IMR-90 (cell line): ENCODE measurements around the gene CPD. TPM values are rescaled to one million over a fixed set of nuclear protein-coding genes. Genes with fewer than 3 reads are reported as not detected.

ENCODE experiments used
- ATAC-seq: fragments of 200-7000 bp; cut with Tn5 transposase; 2 replicates; pipeline ENCODE4 v1.9.1; 2020; ENCODE audit warnings: low read depth, mild to moderate bottlenecking, moderate library complexity
- BruUV-seq: library from RNA; stranded (reverse); fragments of 400-500 nt; replicated peaks from 2 replicates; lab custom pipeline; 2021; lab: Mats Ljungman, UMichigan
- CTCF ChIA-PET: fragments of 300-600 bp; formaldehyde crosslinking; extraction: SDS; loops from one replicate; lab custom pipeline; 2021; ENCODE audit warnings: antibody characterized with exemption; lab: Yijun Ruan, JAX
- POLR2A ChIA-PET: fragments of 300-600 bp; sonication (Branson Sonifier 250); formaldehyde crosslinking; loops from one replicate; lab custom pipeline; 2022; ENCODE audit warnings: antibody characterized with exemption; ENCODE audit not compliant: unreplicated experiment; lab: Charles Lee
- DNase-seq: peaks from one replicate; pipeline ENCODE4 v3.0.0; 2013
- H2AFZ ChIP-seq: replicated peaks from 2 replicates; pipeline ENCODE3; 2013; ENCODE audit warnings: low read length, mild to moderate bottlenecking; ENCODE audit not compliant: poor library complexity
- H2AK5ac ChIP-seq: 2 replicates; pipeline ENCODE4 v1.6.1; 2013; ENCODE audit warnings: low read depth, low read length, inconsistent platforms
- H2AK9ac ChIP-seq: replicated peaks from 2 replicates; pipeline ENCODE3; 2013; ENCODE audit warnings: mild to moderate bottlenecking, low read depth, low read length, moderate library complexity; ENCODE audit not compliant: poor library complexity
- H2BK120ac ChIP-seq: 2 replicates; pipeline ENCODE4 v1.6.1; 2013; ENCODE audit warnings: low read depth, low read length, inconsistent platforms
- H2BK15ac ChIP-seq: 3 replicates; pipeline ENCODE4 v1.6.1; 2013; ENCODE audit warnings: low read depth, low read length, inconsistent platforms
- H2BK20ac ChIP-seq: 2 replicates; pipeline ENCODE4 v1.6.1; 2013; ENCODE audit warnings: low read depth, mild to moderate bottlenecking, inconsistent platforms, low read length, moderate library complexity
- H2BK5ac ChIP-seq: 2 replicates; pipeline ENCODE4 v1.6.1; 2013; ENCODE audit warnings: mild to moderate bottlenecking, low read depth, low read length, inconsistent platforms; ENCODE audit not compliant: poor library complexity, severe bottlenecking
- H3K14ac ChIP-seq: replicated peaks from 2 replicates; pipeline ENCODE4 v1.6.1; 2013; ENCODE audit warnings: low read depth, low read length, inconsistent platforms
- H3K18ac ChIP-seq: 2 replicates; pipeline ENCODE4 v1.6.1; 2013; ENCODE audit warnings: low read depth, low read length, control low read depth
- H3K23ac ChIP-seq: 2 replicates; pipeline ENCODE4 v1.6.1; 2013; ENCODE audit warnings: low read depth, low read length, inconsistent platforms
- H3K27ac ChIP-seq: 2 replicates; pipeline ENCODE4 v1.5.1; 2013; ENCODE audit warnings: mild to moderate bottlenecking, control low read depth, low read length; ENCODE audit not compliant: insufficient read depth
- H3K27me3 ChIP-seq: 2 replicates; pipeline ENCODE4 v1.6.1; 2013; ENCODE audit warnings: low read length; ENCODE audit not compliant: control insufficient read depth, insufficient read depth
- H3K36me3 ChIP-seq: 2 replicates; pipeline ENCODE4 v1.6.1; 2013; ENCODE audit warnings: low read length, mixed read lengths; ENCODE audit not compliant: control insufficient read depth, insufficient read depth
- H3K4ac ChIP-seq: 2 replicates; pipeline ENCODE4 v1.6.1; 2013; ENCODE audit warnings: low read depth, low read length, inconsistent platforms
- H3K4me1 ChIP-seq: 2 replicates; pipeline ENCODE4 v1.6.1; 2013; ENCODE audit warnings: low read length, mixed read lengths; ENCODE audit not compliant: control insufficient read depth, insufficient read depth
- H3K4me2 ChIP-seq: 2 replicates; pipeline ENCODE4 v1.6.1; 2013; ENCODE audit warnings: low read depth, mild to moderate bottlenecking, control low read depth, low read length, moderate library complexity
- H3K4me3 ChIP-seq: 2 replicates; pipeline ENCODE4 v1.5.1; 2013; ENCODE audit warnings: low read depth, mild to moderate bottlenecking, control low read depth, low read length, moderate library complexity; ENCODE audit not compliant: insufficient read depth
- H3K56ac ChIP-seq: 2 replicates; pipeline ENCODE4 v1.6.1; 2013; ENCODE audit warnings: low read length, inconsistent platforms; ENCODE audit not compliant: insufficient read depth; ENCODE audit errors: extremely low read depth
- H3K79me1 ChIP-seq, 2 experiments: 2 replicates each; pipeline ENCODE4 v1.6.1; 2013; ENCODE audit warnings: low read length in 2 of 2, inconsistent platforms in 1 of 2, low read depth in 1 of 2
- H3K9ac ChIP-seq: 2 replicates; pipeline ENCODE4 v1.6.1; 2013; ENCODE audit warnings: low read depth, low read length, control low read depth
- H3K9me1 ChIP-seq: 2 replicates; pipeline ENCODE4 v1.6.1; 2013; ENCODE audit warnings: low read length, inconsistent platforms; ENCODE audit not compliant: insufficient read depth
- H3K9me3 ChIP-seq: 2 replicates; pipeline ENCODE4 v1.6.1; 2013; ENCODE audit warnings: low read length; ENCODE audit not compliant: control insufficient read depth, insufficient read depth
- H4K20me1 ChIP-seq: 2 replicates; pipeline ENCODE4 v1.6.1; 2013; ENCODE audit warnings: low read length, inconsistent platforms; ENCODE audit not compliant: insufficient read depth
- H4K5ac ChIP-seq: 2 replicates; pipeline ENCODE4 v1.6.1; 2013; ENCODE audit warnings: mild to moderate bottlenecking, low read depth, low read length, control low read depth
- H4K8ac ChIP-seq, 2 experiments: 2 replicates each; pipeline ENCODE4 v1.6.1; 2013; ENCODE audit warnings: low read depth in 2 of 2, low read length in 2 of 2, control low read depth in 1 of 2, inconsistent platforms in 1 of 2
- H4K91ac ChIP-seq: 2 replicates; pipeline ENCODE4 v1.6.1; 2013; ENCODE audit warnings: low read depth, low read length, inconsistent platforms; ENCODE audit not compliant: insufficient read depth
- CHD1 ChIP-seq: IDR thresholded peaks from 2 replicates; pipeline ENCODE4 v1.6.1; 2012; ENCODE audit warnings: low read depth, low read length, improper control_type of control experiment
- WGBS, 2 experiments: methylation state at CpG; one replicate each; pipeline versions ENCODE4 v1.1.5 to v1.1.7; 2013; ENCODE audit warnings: missing lambda C conversion rate in 2 of 2; ENCODE audit not compliant: insufficient read length in 1 of 2; ENCODE audit errors: extremely low coverage in 2 of 2; 5-methylcytosine and 5-hydroxymethylcytosine counted together
- dilution Hi-C: fragments of 300-500 bp; cut with HindIII; formaldehyde crosslinking; loops from one replicate; pipeline ENCODE4 v1.14.3; 2018; ENCODE audit warnings: low sequenced_read_pairs; ENCODE audit not compliant: unreplicated experiment
- in situ Hi-C: fragments of 300-500 bp; cut with MboI; formaldehyde crosslinking; loops from 3 replicates; pipeline ENCODE4 v1.14.3; 2019; ENCODE audit warnings: low sequenced_read_pairs, inconsistent platforms, mixed read lengths
- intact Hi-C: fragments of 100-400 bp; cut with micrococcal nuclease; formaldehyde crosslinking; loops from 2 replicates; pipeline ENCODE4 v1.10.0; 2022
- polyA plus RNA-seq, 3 experiments: library from polyadenylated mRNA; depleted of rRNA; stranded (reverse); fragments of >200 nt; gene quantifications; 2 replicates each; pipeline ENCODE4 v1.2.3, GENCODE V29; 2012; ENCODE audit warnings: low replicate concordance in 1 of 3
- total RNA-seq: library from RNA; depleted of rRNA; stranded (reverse); fragments of >200 nt; gene quantifications from 2 replicates; pipeline ENCODE4 v1.2.3, GENCODE V29; 2012

CPD gene
- total and polyA plus RNA-seq, 2 of the 4 experiments (the other 2 are of a cell fraction): 23.4 to 94.5 TPM

DNA sequence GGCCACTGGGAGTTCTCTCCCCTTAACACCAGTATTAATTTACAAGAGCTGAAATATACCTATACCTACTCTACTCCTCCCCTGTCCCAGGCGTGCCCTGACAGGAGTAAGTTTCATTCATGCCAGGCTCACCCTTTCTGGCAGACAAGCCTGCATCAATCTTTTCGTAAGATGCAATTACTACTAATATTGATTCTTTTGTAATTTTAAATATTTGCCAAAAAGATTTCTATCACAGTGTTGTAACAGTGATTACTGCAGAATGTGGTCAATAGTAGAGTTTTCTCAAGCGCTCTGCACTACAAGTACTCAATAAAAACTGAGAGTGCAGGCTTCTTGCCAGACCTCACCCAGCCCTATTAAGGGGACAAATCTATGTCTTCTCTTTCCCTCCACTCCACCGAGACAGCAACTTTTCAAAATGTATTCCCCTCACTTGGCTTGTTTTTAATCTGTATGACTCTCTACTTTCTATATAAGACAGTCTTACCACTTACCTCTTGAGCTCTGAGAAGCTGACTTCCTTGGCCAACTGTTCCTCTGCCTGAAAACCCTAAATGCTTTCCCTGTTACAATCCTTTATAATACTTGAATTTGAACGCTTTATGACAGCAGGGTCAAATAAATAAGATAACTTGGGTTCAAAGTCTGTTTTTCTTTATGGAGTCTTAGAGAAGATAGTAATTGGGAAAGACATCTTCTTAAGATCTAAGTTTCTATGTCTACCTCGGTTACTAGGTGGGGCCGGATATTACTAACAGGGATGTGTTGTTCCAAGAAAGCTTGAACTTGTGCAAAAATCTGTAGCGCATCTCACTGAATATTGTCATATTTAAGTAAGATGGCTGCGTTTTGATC lies 45.0 kb upstream of the CPD start, which contains the start of gene TMIGD1:
TMIGD1 (minus strand) TSS at position 555 of the 858 bp plus-strand sequence. CDS start 1,924 bp downstream, outside the sequence.
- intact Hi-C loops: loop anchor here (5.0 kb wide), 1 partner anchor 36 kb away; no protein-coding TSS in a partner anchor
- Histone ChIP-seq H4K91ac (no peak within 1 kb of the TSS), H3K4me1 (no peaks in the 10 kb centered on the region), H2AK5ac (peak within 1 kb of the TSS; percentile 51), H4K8ac (no peak within 1 kb of the TSS), H2AK9ac (no peak within 1 kb of the TSS), H3K27ac (no peak within 1 kb of the TSS), H3K4ac (no peak within 1 kb of the TSS), H3K14ac (no peak within 1 kb of the TSS), H3K9ac (no peak within 1 kb of the TSS), H3K27me3 (no peaks in the 10 kb centered on the region), H3K36me3 (no peaks in the 10 kb centered on the region), H3K4me2 (no peak within 1 kb of the TSS), H3K56ac (no peak within 1 kb of the TSS), H3K4me3 (no peak within 1 kb of the TSS), H3K79me1 (no peaks in the 10 kb centered on the region), H3K23ac (no peak within 1 kb of the TSS), H2BK120ac (0 out of 2 replicates have a peak within 1 kb of the TSS, but pooled peaks have one; percentile 8), H4K20me1 (no peaks in the 10 kb centered on the region), H3K18ac (no peak within 1 kb of the TSS), H2BK15ac (peak within 1 kb of the TSS; percentile 13; the same call in 1 of the 3 replicates), H2BK20ac (peak within 1 kb of the TSS; percentile 47; the same call in 1 of the 2 replicates), H2AFZ (no peak within 1 kb of the TSS), H3K9me1 (no peaks in the 10 kb centered on the region; the same call in 1 of the 2 replicates), H4K5ac (no peak within 1 kb of the TSS), H2BK5ac (no peak within 1 kb of the TSS), H3K9me3 (no peaks in the 10 kb centered on the region)
- dilution Hi-C loops: no loop called here
- ATAC-seq: no peak
- no peak for TF ChIP-seq CHD1
- in situ Hi-C loops: no loop called here
- DNase-seq: no peak
- whole genome bisulfite sequencing, 2 experiments: 85% methylated on average over 3 of the region's 9 CpGs; no CpG with 5 or more reads in 1 of the 2 experiments
- BruUV-seq: no TSS peak
- ChIA-PET POLR2A (no interaction called here), CTCF (interaction anchor here (0.6 kb wide), 1 partner anchor 300 kb away, joined by 5 read pairs; no protein-coding TSS in a partner anchor)
